ENCODE data around the gene YES1. TPM values are rescaled to one million over a fixed set of nuclear protein-coding genes. Genes with fewer than 3 reads are reported as not detected.
"Not testable (repeated sequence)": the region's sequence is repeated elsewhere in the genome, so short reads cannot be mapped to it uniquely, and the experiment has no call there.

The YES1 gene
- total and polyA plus RNA-seq, 8 donors, result 6.4 to 147 (median 36.6) TPM

DNA sequence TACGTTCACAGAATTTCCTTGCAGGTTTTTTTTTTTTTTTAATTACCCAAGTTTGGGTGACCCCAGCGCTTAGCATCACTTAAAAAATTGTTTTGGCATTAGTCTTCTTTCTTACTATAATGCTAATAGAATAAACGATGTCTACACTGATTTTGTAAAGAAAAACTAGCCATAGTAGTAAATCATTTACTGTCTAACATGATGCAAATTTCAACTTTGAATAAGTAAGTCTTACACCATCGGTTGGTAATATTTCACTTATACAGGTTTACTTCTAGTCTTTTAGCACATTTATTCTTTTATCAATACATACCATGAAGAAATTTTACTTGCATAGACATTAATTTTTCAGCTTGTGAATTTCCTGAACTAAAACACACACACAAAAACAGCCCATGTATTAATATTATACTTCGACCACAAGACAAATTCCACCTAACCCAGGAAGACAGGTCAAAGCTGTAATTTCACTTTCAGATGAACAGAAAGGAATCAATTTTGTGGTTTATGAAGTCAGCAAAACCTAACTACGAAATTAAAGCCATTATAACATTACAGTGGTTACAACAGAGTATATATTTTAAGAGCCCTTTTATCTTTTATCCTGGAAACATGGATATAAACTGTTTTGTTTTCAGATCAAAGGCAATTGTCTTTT lies 1.9 kb downstream of the YES1 start:
- intact Hi-C loops (cut with DNase I; ENCODE audit: low total_unique reads), result no loop called here
- Histone ChIP-seq H3K27me3 (peaks cover 0 to 5% (median 0%) of the 10 kb centered on the region in 3 donors), H3K27ac (no peak overlapping the region), H3K36me3 (no peaks in the 10 kb centered on the region), H3K4me3 (peak overlapping the region; percentile 68 to 91 (median 78)), H3K4me1 (peaks cover 19 to 75% (median 39%) of the 10 kb centered on the region in 4 donors), H3K9me3 (no peaks in the 10 kb centered on the region)
- 22 to 55% (median 37%) methylated on average over 6 of the region's 6 CpGs for WGBS, 5 donors
- TF ChIP-seq, protein P1, sequence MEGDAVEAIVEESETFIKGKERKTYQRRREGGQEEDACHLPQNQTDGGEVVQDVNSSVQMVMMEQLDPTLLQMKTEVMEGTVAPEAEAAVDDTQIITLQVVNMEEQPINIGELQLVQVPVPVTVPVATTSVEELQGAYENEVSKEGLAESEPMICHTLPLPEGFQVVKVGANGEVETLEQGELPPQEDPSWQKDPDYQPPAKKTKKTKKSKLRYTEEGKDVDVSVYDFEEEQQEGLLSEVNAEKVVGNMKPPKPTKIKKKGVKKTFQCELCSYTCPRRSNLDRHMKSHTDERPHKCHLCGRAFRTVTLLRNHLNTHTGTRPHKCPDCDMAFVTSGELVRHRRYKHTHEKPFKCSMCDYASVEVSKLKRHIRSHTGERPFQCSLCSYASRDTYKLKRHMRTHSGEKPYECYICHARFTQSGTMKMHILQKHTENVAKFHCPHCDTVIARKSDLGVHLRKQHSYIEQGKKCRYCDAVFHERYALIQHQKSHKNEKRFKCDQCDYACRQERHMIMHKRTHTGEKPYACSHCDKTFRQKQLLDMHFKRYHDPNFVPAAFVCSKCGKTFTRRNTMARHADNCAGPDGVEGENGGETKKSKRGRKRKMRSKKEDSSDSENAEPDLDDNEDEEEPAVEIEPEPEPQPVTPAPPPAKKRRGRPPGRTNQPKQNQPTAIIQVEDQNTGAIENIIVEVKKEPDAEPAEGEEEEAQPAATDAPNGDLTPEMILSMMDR (IDR thresholded peaks at IDR 0.05), result no peak
- no peak for TF ChIP-seq POLR2A (IDR thresholded peaks at IDR 0.05)
- TF ChIP-seq POLR2AphosphoS5 (IDR thresholded peaks at IDR 0.05), result no peak
- TF ChIP-seq EP300 (IDR thresholded peaks at IDR 0.05), result no peak
- no peak for DNase-seq

DNA sequence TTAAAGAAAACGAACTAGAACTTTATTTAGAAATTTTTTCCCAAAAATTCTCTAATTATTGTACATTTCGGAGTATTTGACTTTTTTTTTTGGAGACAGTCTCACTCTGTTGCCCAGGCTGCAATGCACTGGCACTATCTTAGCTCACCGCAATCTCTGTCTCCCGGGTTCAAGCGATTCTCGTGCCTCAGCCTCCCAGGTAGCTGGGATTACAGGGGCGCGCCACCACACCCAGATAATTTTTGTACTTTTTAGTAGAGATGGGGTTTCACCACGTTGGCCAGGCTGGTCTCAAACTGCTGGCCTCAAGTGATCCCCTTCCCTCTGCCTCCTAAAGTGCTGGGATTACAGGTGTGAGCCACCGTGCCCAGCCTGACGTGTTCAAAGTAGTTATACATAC lies 2.8 kb downstream of the YES1 start:
- DNase-seq; H3K27me3 ChIP-seq; H3K9me3 ChIP-seq; H3K4me3 ChIP-seq; H3K27ac ChIP-seq; intact Hi-C loops (cut with DNase I; ENCODE audit: low total_unique reads); H3K36me3 ChIP-seq: not testable (repeated sequence)
- 92 to 96% (median 95%) methylated on average over 11 of the region's 11 CpGs for WGBS, 5 donors
- peaks cover 19 to 78% (median 41%) of the 10 kb centered on the region in 4 donors for H3K4me1 ChIP-seq

DNA sequence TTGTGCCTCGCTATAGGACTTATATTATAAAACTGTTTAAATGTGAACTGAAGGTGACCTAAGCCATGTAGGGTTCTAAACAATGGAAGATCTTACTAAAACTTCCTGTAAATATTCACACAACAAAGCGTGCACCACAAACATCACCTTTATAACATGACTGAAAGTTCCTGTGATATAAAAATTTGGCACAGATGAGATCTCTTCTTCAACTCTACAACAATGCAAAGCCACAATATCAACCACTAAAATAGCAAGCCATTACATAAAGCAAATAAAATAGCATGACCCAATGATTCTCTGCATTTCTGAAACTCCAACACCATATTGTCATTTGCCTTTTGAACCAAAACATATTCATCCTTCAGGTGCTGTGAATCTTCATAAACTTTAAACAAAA lies 3.5 kb downstream of the YES1 start:
- intact Hi-C loops (cut with DNase I; ENCODE audit: low total_unique reads), result no loop called here
- TF ChIP-seq, protein P1 (IDR thresholded peaks at IDR 0.05), result no peak
- TF ChIP-seq EP300 (IDR thresholded peaks at IDR 0.05) (no peak), POLR2A (IDR thresholded peaks at IDR 0.05) (no peak), POLR2AphosphoS5 (IDR thresholded peaks at IDR 0.05) (no peak)
- Histone ChIP-seq H3K4me1 (peaks cover 17 to 76% (median 42%) of the 10 kb centered on the region in 4 donors), H3K9me3 (no peaks in the 10 kb centered on the region), H3K27ac (peak overlapping the region in 1 of 5 donors; percentile 14), H3K27me3 (peaks cover 0 to 5% (median 0%) of the 10 kb centered on the region in 3 donors), H3K4me3 (no peak overlapping the region), H3K36me3 (no peaks in the 10 kb centered on the region)
- no peak for DNase-seq
- WGBS, 5 donors, result 58 to 73% (median 61%) methylated on average over 2 of the region's 2 CpGs

DNA sequence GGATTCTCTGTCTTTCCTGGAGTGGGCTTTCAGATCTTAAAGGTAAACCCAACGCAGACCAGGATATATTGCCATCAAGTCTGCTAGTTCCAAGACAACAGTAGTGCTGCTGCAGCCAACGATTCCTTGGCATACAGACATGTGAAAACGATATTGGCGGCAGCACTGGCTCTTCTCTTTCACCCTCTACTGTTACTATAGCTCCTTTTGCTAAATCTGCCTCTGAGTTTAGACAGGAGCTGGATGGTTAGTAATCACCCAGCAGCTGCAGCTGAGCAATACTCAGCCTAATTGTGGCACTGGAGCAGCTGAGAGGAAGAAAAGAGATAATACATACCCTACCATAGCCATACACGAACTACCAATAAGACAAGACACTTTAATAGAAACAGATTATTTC lies 4.0 kb downstream of the YES1 start:
- H3K36me3 ChIP-seq, result no peaks in the 10 kb centered on the region
- H3K27ac ChIP-seq, result peak overlapping the region in 1 of 5 donors; percentile 14
- H3K4me3 ChIP-seq, result no peak overlapping the region
- TF ChIP-seq POLR2A (IDR thresholded peaks at IDR 0.05), result no peak
- TF ChIP-seq POLR2AphosphoS5 (IDR thresholded peaks at IDR 0.05), result no peak
- no peak for TF ChIP-seq EP300 (IDR thresholded peaks at IDR 0.05)
- TF ChIP-seq, protein P1 (IDR thresholded peaks at IDR 0.05), result no peak
- H3K27me3 ChIP-seq, result peaks cover 0 to 5% (median 0%) of the 10 kb centered on the region in 3 donors
- intact Hi-C loops (cut with DNase I; ENCODE audit: low total_unique reads), result no loop called here
- peaks cover 18 to 76% (median 43%) of the 10 kb centered on the region in 4 donors for H3K4me1 ChIP-seq
- H3K9me3 ChIP-seq, result no peaks in the 10 kb centered on the region
- peak in 1 of 2 donors; percentile 46 for DNase-seq
- 20 to 47% (median 35%) methylated on average over 5 of the region's 5 CpGs for WGBS, 5 donors

DNA sequence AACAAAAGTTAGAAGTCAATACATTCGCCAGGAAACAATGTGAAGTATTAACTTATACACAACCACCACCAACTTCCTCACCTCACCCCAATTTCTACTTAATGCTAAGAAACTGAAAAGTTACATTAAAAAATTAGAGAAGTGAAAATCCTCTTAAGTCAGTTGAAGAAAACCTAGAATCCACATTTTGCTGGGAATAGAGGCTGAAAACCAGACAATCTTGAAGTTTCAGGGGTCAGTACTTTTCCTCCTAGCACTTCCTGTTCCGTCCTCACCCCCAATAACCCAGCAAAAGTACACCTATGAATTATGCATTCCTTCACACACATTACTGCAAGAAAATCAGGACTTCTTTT lies 6.3 kb downstream of the YES1 start:
- no peaks in the 10 kb centered on the region for H3K9me3 ChIP-seq
- peaks cover 11 to 70% (median 38%) of the 10 kb centered on the region in 4 donors for H3K4me1 ChIP-seq
- H3K27me3 ChIP-seq, result no peaks in the 10 kb centered on the region
- no peaks in the 10 kb centered on the region for H3K36me3 ChIP-seq
- peak overlapping the region in 2 of 5 donors; percentile 42 to 68 for H3K27ac ChIP-seq
- TF ChIP-seq EP300 (IDR thresholded peaks at IDR 0.05) (no peak), POLR2A (IDR thresholded peaks at IDR 0.05) (no peak), POLR2AphosphoS5 (IDR thresholded peaks at IDR 0.05) (no peak)
- TF ChIP-seq, protein P1 (IDR thresholded peaks at IDR 0.05), result no peak
- WGBS, 5 donors, result 40 to 57% (median 48%) methylated on average over 2 of the region's 2 CpGs
- no peak for DNase-seq
- intact Hi-C loops (cut with DNase I; ENCODE audit: low total_unique reads), result no loop called here
- no peak overlapping the region for H3K4me3 ChIP-seq
